Skeletal muscle cell (primary cell): ENCODE measurements around the gene ZFAND3.

Source experiments
- DNase-seq: peaks from one replicate; pipeline ENCODE4 v3.0.0-alpha.2; 2010; ENCODE audit warnings: low read depth
- H3K4me3 ChIP-seq: 2 replicates; pipeline ENCODE4 v1.5.1; 2011; ENCODE audit warnings: low read depth, mild to moderate bottlenecking, control low read depth, low read length, moderate library complexity

ZFAND3 gene

GRCh38 chr6:37856285-37856684 is 36.8 kb downstream of the ZFAND3 start:
- no peak overlapping the region for H3K4me3 ChIP-seq
- no peak for DNase-seq

- DNase-seq: no peak
- H3K4me3 ChIP-seq: no peak overlapping the region
Observed at GRCh38 chr6:37858363-37858762, 38.8 kb downstream of the ZFAND3 start.

GRCh38 chr6:37860226-37860839 is 40.8 kb downstream of the ZFAND3 start:
- no peak for DNase-seq
- H3K4me3 ChIP-seq: no peak overlapping the region

GRCh38 chr6:37861452-37861851 is 41.9 kb downstream of the ZFAND3 start:
- no peak for DNase-seq
- no peak overlapping the region for H3K4me3 ChIP-seq

GRCh38 chr6:37862430-37862829 is 42.9 kb downstream of the ZFAND3 start:
- DNase-seq: no peak
- H3K4me3 ChIP-seq: no peak overlapping the region

- DNase-seq: no peak
- H3K4me3 ChIP-seq: no peak overlapping the region
Observed at GRCh38 chr6:37862992-37863391, 43.5 kb downstream of the ZFAND3 start.

- DNase-seq: no peak
- no peak overlapping the region for H3K4me3 ChIP-seq
Observed at GRCh38 chr6:37864250-37864649, 44.7 kb downstream of the ZFAND3 start.

GRCh38 chr6:37865504-37865903 is 46.0 kb downstream of the ZFAND3 start:
- no peak overlapping the region for H3K4me3 ChIP-seq
- no peak for DNase-seq

- H3K4me3 ChIP-seq: no peak overlapping the region
Observed at GRCh38 chr6:37866590-37867507, 47.3 kb downstream of the ZFAND3 start.

GRCh38 chr6:37867756-37868446 is 48.4 kb downstream of the ZFAND3 start:
- no peak overlapping the region for H3K4me3 ChIP-seq

More at GRCh38 chr6:37866590-37867507, 47.3 kb downstream of the ZFAND3 start:
- no peak for DNase-seq

GRCh38 chr6:37868447-37868825 is 48.9 kb downstream of the ZFAND3 start:
- no peak for DNase-seq
- no peak overlapping the region for H3K4me3 ChIP-seq

More at GRCh38 chr6:37867756-37868446, 48.4 kb downstream of the ZFAND3 start:
- DNase-seq: no peak

- DNase-seq: no peak
- H3K4me3 ChIP-seq: no peak overlapping the region
Observed at GRCh38 chr6:37871616-37872372, 52.3 kb downstream of the ZFAND3 start.

GRCh38 chr6:37872373-37872745 is 52.8 kb downstream of the ZFAND3 start:
- DNase-seq: no peak
- no peak overlapping the region for H3K4me3 ChIP-seq

GRCh38 chr6:37874726-37875125 is 55.2 kb downstream of the ZFAND3 start:
- no peak overlapping the region for H3K4me3 ChIP-seq
- DNase-seq: no peak

GRCh38 chr6:37875561-37876309 is 56.2 kb downstream of the ZFAND3 start:
- no peak overlapping the region for H3K4me3 ChIP-seq
- DNase-seq: no peak

- DNase-seq: no peak
Observed at GRCh38 chr6:37876843-37877242, 57.3 kb downstream of the ZFAND3 start.

GRCh38 chr6:37877373-37878149 is 58.0 kb downstream of the ZFAND3 start:
- DNase-seq: no peak
- H3K4me3 ChIP-seq: no peak overlapping the region

More at GRCh38 chr6:37876843-37877242, 57.3 kb downstream of the ZFAND3 start:
- H3K4me3 ChIP-seq: no peak overlapping the region

GRCh38 chr6:37878150-37878710 is 58.7 kb downstream of the ZFAND3 start:
- DNase-seq: no peak
- H3K4me3 ChIP-seq: no peak overlapping the region
